Measurements from ENCODE around the gene MON1A.

MON1A gene

DNA sequence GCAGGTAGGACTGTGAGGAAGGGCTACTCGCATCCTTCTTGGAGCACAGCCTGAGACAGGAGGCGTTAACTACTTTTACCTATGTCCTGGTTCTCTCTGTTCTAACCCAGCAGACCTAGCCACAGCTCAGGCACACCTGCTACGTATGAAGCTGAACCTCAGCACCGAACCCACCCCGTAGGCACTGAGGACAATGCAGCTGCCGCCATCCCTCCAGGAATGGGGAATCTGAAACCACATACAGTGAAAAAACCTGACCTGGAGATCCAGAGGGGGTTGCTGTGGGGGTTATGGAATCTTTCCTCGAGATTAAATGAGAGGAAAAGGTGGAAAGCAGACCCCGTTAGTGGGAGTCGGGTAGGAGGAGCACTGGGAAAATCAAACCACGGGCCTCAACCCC, 40.3 kb downstream of the MON1A start:
- DNase-seq (ENCODE audit: low read depth): no peak

DNA sequence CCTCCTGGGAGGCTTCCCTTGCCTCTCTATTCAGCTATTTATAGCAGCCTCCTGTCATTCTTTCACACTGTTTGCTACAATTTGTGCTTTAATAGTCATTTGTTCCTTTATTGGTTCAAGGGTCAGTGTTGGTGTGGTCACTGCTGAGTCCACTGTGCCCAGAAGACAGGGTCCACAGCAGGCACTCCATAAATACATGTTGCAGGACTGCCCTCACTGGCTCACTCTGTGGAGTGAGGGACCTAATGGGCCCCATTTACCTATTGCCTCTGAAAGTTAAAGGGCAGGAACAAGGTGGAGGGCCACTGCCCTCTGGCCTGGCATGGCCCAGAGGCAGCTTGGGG, 42.7 kb downstream of the MON1A start:
- no peak for DNase-seq (ENCODE audit: low read depth)

DNA sequence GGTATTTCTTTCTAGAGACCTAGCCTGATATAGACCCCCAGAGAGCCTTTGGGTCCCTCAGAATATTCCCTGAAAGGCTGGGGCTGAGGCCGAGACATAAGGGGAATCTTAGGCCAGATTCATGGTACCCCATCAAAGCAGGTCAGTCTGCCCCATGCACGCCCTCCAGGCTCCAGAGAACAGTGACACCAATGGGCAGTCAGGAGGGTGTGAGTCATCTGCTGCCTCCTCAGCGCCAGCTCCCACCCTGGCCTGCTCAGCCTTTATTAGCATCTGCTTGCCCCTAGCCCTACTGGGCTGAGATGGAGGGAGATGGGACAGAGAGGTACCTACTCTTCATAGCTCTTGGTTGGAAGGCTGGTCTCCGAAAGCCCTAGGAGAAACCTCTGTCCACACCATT, 45.6 kb downstream of the MON1A start:
- no peak for DNase-seq (ENCODE audit: low read depth)

DNA sequence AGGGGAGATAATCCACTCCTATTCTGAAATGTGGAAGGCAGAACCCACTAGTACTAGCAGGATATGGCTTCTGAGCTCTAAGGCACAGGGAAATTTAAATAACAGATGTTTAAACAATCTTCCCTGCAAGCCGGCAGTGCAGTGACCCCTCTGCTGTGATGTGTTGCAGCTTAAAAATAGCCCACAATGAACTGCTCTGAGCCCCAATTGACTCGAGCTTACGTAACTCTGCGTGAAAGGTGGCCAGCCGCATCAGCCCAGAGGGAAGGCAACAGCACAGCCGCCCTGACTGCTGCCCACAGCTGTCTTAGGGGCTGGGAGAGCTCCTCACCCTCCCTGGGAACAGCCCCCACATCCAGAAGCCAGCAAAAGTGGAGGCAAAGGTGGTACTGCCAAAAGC, 47.4 kb downstream of the MON1A start:
- no peak for DNase-seq (ENCODE audit: low read depth)

DNA sequence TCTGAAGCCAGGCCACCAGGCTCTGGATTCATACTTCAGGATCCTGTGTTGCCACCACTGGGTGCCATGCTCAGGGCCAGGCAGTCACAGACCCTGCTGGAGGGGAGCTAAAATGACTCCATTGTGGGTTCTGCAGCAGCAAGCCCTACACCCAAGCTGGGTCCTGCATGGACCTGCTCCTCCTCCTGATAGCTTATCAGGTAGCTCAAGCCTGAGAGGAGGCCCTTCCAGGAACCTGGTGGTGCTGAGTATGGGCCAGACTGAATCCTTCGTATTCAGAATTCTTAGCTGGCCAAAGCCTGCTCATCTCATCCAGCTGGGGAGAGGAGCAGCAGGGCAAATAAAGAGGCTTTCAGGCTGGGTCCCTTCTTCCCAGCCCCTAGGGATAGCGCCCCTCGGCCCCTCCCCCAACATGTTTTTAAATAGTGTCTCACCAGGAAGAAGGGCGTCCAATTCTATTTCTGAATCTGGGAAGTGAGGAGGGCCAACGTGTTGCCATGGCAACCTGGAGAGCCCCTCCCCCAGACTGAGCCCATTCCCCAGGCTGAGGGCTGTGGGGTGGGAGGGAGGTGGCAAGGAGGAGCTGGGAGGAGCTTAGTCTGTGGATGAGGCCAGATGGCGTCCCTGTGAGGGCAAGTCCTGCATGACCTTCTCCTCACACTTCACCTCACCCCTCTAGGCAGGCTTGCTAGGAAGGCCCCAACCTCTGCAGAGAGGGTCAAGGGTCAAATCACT, 48.9 kb downstream of the MON1A start:
- no peak for DNase-seq (ENCODE audit: low read depth)

DNA sequence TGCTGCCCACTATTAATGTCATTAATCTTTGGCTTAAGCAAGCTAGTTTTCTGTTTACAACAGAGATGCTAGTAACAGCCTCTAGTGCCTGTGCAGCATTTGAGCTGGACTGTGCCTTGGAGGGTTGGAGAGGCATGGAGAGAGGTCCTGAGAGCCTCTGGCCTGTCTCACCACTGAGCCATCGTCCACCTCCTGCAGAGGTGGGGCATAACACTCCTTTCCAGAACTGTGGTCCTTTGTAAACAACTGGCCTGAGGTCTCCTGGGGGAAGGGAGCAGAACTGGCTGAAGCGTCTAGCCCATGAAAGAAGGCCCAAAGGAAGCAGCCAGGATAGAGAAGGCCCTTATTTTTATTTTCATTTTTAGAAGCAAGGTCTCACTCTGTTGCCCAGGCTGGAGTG, 49.9 kb downstream of the MON1A start:
- no peak for DNase-seq (ENCODE audit: low read depth)

DNA sequence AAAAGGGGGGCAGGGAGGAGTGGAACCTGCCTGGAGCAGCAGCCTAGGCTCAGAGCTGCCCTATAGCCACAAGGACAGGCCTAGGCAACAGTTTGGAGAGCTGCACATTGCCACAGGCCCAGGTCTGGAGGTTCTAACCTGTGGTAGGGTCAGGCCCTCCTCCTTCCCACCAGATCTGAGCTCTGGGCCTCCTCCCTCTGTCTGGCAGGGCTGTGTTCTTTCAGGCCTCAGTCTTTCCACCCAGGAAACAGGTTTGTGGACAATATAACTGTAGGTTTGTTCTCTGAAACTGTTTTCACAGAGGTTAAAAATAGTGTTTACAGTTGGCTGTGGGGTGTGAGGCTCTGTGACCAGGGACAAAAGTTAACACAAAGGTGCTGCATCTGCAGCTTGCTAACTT, 50.9 kb downstream of the MON1A start:
- no peak for DNase-seq (ENCODE audit: low read depth)

DNA sequence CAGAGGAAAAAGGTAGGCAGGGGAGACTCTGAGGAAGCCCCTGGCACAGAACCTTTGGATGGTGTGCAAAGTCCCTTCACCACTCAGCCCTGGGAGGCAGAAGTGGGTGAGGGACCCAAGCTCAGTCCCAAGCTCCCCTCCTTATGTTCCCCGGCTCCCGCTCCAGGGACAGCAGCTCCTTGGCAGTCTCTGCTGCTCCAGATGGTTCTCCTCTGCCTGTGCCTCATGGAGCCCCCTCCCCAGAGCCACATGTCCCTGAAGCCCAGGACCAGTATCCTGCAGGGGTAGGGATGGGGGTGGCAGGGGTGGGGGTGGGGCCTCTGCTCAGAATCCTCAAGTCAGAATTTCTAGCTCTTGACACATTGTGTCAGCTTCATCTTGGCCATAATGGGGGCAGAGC, 51.9 kb downstream of the MON1A start:
- no peak for DNase-seq (ENCODE audit: low read depth)

DNA sequence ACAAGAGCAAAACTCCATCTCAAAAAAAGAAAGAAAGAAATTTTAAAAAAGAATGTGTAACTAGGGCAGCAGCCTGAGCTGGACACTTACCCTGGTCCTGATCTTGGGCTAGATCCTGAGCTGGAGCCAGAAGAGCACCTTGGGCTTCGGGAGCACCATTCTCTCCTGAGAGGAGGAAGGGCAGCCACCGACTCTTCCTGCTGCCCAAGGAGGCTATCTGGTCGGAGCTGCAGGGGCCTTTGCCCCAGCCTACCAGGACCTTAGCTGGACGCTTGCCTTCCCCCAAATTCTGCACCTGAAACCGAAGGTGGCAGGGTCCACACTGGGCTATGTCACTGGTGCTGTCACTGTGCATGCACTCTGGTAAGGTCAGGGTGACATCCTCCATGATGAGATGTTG, 53.0 kb downstream of the MON1A start:
- no peak for DNase-seq (ENCODE audit: low read depth)

DNA sequence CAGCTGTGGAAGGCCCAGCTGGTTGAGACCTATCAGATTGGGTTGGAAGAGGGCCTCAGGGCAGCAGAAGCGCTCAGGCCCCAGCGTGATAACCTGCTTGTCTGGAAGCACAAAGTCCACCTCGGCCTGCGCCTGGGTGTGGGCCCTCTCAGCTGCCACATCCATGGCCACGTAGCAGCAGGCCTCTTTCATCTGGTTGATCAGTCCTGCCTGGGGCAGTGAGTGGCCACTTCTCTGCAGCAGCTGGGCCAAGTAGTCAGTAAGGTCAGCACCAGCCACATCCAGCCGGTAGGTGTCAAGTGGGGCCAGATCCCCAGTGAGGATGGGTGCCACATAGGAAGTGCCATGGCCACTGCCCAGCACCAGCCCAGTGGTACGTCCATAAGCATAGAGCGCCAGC, 56.0 kb downstream of the MON1A start:
- DNase-seq (ENCODE audit: low read depth): no peak

DNA sequence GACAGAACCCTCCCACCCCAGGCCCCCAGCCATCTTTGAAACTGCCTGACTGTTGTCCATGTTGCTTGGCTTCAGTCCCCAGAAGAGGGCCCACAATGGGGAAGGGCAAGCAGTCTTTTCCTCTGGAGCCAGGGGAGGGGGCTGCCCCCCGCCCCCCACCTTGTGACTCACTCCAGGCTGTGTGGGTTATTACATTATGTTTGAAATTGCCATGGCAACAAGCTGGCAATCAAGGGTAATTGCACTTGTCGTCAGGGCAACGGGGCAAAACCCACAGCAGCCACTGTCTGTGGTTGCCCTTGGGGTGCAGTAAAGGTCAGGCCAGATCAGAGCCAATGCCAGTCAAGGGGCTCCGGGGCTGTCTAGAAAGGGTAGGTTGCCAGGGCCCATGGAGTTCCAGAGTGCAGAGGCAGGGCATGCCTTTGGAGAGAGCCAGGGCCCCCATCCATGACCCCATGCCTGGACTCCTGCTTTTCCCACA, 56.8 kb downstream of the MON1A start:
- no peak for DNase-seq (ENCODE audit: low read depth)

DNA sequence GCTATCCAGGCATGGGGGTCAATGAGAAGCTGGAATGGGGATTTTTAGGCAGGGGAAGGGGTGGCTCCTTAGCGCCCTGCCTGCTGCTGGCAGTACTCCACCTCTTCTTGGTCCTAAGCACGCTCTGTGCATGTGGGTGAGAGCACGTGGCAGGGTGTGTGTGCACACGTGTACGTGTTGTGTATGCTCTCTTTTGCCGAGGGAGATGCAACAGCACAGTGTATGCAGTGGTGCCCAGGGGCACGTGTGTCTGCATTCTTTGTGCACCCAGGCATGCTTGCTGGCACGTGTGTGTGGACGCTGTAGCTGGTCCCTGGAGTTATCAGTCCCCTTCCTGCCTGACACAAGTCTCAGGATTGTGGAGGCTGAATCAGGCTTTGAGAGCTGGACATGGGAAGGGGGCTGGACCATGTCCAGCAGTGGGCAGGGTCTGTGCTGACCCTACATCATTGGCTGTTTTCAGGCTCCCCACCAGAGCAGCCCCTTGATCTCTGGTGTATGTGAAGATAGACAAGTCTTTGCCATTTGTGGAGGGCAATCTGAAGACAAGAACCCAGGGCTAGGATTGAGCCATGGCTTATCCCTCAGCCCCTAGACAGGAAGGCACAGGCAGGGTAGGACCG, 58.0 kb downstream of the MON1A start:
- no peak for DNase-seq (ENCODE audit: low read depth)

DNA sequence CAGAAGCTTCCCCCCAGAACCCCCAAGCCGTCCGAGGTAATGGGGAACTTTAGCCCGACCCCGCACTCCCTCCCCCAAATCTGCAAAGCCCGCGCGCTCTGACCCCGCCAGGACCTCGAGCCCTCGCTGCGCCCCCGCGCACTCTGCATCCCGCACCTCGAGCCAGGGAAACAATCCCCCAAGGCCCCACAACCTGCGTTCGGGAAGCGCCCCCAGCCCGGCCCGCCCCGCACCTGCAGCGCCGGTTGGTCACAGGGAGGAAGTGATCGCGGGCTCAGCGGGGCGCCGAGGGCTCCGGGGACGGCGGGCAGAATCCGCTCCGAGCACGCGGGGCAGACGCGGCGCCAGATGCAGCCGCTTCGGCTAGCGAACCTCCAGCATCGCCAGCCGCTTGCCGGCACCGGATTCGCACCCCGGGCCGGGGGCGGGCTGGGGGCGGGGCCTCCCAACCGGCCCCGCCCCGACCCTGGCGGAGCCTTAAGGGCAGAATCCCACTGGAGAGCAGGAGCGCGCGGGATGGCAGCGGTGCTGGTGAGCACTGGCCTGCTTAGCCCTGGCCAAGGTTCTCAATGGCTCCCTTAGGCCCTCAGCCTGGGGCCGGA, 60.0 kb downstream of the MON1A start, which contains the start of gene CAMKV:
Gene CAMKV, minus strand, starts transcription at position 382 of the 602 bp plus-strand sequence. CDS start 7,518 bp downstream, outside the sequence.
- DNase-seq (ENCODE audit: low read depth): no peak

DNA sequence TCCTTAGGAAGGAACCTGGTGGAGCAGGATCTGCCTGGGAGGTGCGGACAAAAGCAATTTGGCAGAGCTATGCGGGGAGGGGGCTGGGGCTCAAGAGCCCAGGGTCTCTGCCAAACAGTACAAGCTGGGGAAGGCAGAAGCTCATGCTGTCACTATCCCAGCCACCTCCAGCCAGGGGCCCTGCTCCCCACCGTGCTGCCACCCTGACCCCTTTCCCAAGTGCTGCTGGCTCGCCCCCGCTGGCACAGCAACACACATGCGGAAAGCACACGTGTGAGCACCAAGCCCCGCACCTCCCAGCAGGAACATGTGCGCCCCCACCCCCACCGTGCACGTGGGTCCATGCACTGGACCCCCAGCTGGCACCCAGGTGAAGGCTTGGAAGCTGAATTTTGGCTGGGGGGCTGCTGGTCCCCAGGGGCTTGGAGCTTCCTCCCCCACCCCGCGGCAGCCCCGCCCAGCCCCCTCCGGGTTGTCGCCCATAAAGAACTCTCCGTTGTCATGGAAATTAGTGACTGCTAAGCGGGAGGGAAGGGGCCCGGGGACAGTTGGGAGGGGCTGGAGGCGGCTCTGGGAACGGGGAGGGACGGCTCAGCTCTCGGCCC, 60.6 kb downstream of the MON1A start:
- no peak for DNase-seq (ENCODE audit: low read depth)

DNA sequence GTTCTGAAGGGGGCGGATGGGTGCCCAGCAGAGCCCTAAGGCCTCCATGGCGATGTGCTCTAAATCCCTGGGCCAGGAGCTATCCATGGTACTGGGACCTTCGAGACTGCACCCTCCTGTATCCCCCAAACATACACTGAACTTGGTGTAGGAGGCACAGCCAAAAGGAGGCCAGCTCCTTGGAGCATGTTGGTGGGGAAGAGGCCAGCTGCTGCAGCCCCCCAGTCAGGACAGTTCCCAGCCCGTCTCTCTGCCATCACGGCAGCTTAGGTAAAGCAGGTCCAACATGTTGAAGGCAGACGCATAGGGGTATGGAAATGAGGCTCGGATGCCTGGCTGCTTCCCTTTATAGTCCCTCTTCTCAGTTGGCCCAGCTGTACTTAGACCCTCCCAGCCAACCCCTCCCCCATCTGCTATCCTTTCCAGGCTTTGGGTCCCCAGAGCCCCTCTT, 61.7 kb downstream of the MON1A start:
- no peak for DNase-seq (ENCODE audit: low read depth)

DNA sequence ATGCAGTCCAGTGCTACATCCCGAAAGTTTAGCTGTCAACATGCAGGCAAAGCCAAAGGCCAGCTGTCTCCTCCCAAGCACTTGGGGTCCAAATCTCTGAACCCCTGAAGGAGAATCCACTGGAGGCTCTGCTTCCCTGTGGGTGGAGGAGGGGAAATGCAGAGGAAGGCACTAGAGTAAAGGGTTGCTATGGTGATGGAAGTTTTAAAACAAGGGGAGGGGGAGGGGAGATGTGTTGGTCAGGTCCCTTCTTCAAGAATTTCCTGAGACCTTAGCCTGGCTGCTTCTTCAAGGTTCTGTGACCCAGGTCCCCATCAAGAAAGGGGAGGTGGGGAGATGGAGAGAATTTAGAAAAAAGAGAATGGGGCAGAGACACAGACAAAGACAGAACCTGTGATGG, 62.2 kb downstream of the MON1A start:
- DNase-seq (ENCODE audit: low read depth): no peak

DNA sequence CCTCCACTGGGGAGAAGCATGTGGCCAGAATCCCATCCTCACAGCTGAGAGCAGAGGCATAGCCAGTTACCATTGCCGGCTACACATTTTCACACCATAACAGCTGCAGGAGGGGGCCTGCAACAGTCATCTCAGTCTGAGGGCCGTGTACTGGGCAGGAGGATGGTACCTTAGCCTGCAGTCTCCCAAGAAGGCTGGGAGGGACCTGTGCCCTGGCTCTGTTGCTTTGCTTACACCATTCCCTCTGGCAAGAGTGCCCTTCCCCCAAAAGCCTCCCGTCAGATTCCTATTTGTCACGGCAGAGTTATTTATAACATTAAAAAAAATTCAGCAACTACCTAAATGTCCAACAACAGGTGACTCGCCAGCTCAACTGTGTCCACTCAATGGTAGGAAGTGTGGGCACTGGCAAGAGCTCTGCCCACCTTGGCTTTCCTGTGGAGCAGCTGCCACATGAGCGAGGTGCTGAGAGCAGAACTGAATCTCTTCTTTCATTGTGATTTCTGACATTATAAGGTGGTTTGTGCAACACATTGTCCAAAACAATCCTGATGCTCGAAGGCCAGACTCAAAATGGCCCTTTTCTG, 64.3 kb downstream of the MON1A start:
- DNase-seq (ENCODE audit: low read depth): no peak

DNA sequence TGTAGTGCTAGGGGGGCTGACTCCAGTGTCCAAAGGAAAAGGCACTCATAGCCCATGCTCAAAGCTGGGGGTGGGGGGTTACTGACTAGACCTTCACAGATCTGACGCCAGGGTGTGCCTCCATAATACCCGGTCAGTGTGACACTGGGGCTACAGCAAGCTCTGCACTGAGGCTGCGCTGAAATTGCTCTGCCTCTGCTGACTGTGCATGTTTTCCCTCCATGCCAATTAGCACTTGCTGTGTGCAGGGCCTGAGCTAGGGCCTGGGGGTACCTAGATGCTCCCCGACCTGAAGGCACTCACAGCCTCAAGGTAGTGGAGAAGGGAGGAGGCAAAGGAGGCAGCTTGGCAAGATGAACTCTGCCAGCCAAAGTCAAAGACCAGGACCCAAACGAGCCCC, 65.1 kb downstream of the MON1A start:
- no peak for DNase-seq (ENCODE audit: low read depth)

DNA sequence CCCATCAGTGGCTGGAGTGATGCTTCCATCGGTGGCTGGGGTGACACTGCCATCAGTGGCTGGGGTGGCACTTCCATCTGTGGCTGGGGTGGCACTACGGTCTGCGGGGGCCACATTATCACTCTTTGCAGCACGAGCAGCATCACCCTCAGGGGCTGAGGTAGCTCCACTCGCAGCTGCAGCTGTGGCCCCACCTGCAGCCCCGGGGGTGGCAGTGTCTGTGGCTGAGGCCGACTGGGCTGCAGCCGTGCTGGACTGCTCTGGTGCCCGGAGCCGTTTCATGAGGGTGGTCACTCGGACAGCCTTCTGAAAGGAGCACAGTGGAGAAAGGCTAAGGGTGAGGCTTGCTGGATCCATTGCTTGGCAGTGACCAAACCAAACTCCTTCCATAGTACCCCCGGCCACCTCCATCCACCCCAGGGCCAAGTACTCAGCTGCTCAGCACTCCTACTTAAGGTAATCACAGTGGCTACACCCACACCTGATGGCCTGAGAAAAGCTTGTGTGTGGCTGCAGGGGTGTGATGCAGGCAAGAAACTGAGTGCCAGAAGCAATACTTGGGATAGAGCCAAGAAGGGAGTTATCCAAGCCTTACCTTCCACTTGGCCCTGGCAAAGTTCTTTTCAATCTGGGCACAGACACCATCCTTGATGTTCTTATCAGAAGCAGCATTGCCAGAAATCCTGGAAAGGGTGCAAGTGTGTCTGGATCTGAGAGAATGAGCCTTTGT, 69.9 kb downstream of the MON1A start:
- DNase-seq (ENCODE audit: low read depth): no peak

Data from stimulated activated CD8-positive, alpha-beta memory T cell treated with anti-CD3 and anti-CD28 coated beads, Interleukin-15, amount 100 ng/mL, for 1 hour (primary cell).